DND-41 (cell line): ENCODE data around the gene DNM3.

Experiments used
- ATAC-seq: fragments of 200-7000 bp; cut with Tn5 transposase; 3 replicates; pipeline ENCODE4 v1.9.1; 2021; ENCODE audit warnings: low read depth; ENCODE audit not compliant: insufficient read depth
- DNase-seq: peaks from one replicate; pipeline ENCODE4 v3.0.0-alpha.2; 2020
- H2AFZ ChIP-seq: 2 replicates; pipeline ENCODE4 v1.6.0; 2012; ENCODE audit warnings: low read depth, low read length
- H3K27ac ChIP-seq: 2 replicates; pipeline ENCODE4 v1.5.1; 2012; ENCODE audit warnings: low read length, inconsistent platforms
- H3K27me3 ChIP-seq: fragments of 200-600 bp; sonication (generic); 2 replicates; pipeline ENCODE4 v1.6.0; 2012; ENCODE audit warnings: low read length, mild to moderate bottlenecking, inconsistent platforms; ENCODE audit not compliant: insufficient read depth, poor library complexity
- H3K36me3 ChIP-seq: 2 replicates; pipeline ENCODE4 v1.5.1; 2012; ENCODE audit warnings: low read length, inconsistent platforms; ENCODE audit not compliant: insufficient read depth
- H3K4me1 ChIP-seq: 2 replicates; pipeline ENCODE4 v1.5.1; 2012; ENCODE audit warnings: mild to moderate bottlenecking, low read length; ENCODE audit not compliant: insufficient read depth
- H3K4me2 ChIP-seq: 2 replicates; pipeline ENCODE4 v1.6.0; 2012; ENCODE audit warnings: mild to moderate bottlenecking, moderate library complexity, low read length, inconsistent platforms; ENCODE audit not compliant: insufficient read depth
- H3K4me3 ChIP-seq, 2 experiments: fragments of 200-600 bp in 1 of 2; shearing (Covaris generic) in 1 of 2; 2 replicates each; pipeline ENCODE4 v1.5.1; 2012 to 2016; ENCODE audit warnings: inconsistent platforms in 2 of 2, low read length in 2 of 2, mild to moderate bottlenecking in 2 of 2, low read depth in 1 of 2, moderate library complexity in 1 of 2
- H3K79me2 ChIP-seq: 2 replicates; pipeline ENCODE4 v1.6.0; 2012; ENCODE audit warnings: low read length, inconsistent platforms; ENCODE audit not compliant: insufficient read depth
- H3K9ac ChIP-seq: 2 replicates; pipeline ENCODE4 v1.6.0; 2012; ENCODE audit warnings: low read depth, mild to moderate bottlenecking, inconsistent platforms, low read length, moderate library complexity
- H3K9me3 ChIP-seq: 2 replicates; pipeline ENCODE4 v1.5.1; 2012; ENCODE audit warnings: low read length, moderate library complexity, mild to moderate bottlenecking, inconsistent platforms; ENCODE audit not compliant: insufficient read depth, severe bottlenecking
- H4K20me1 ChIP-seq: 2 replicates; pipeline ENCODE4 v1.6.0; 2012; ENCODE audit warnings: low read length; ENCODE audit not compliant: insufficient read depth
- EZH2 ChIP-seq: IDR thresholded peaks from 3 replicates; pipeline ENCODE4 v1.6.1; 2012; ENCODE audit warnings: borderline replicate concordance, low read depth, mild to moderate bottlenecking, moderate library complexity, low read length, inconsistent platforms; ENCODE audit not compliant: severe bottlenecking
- TF ChIP-seq, protein P1 (sequence below): IDR thresholded peaks from 2 replicates; pipeline ENCODE4 v1.5.1; 2012; ENCODE audit warnings: borderline replicate concordance, low read length, moderate library complexity, mild to moderate bottlenecking; ENCODE audit not compliant: poor library complexity, severe bottlenecking; ENCODE audit errors: extremely low read depth

The DNM3 gene

DNA sequence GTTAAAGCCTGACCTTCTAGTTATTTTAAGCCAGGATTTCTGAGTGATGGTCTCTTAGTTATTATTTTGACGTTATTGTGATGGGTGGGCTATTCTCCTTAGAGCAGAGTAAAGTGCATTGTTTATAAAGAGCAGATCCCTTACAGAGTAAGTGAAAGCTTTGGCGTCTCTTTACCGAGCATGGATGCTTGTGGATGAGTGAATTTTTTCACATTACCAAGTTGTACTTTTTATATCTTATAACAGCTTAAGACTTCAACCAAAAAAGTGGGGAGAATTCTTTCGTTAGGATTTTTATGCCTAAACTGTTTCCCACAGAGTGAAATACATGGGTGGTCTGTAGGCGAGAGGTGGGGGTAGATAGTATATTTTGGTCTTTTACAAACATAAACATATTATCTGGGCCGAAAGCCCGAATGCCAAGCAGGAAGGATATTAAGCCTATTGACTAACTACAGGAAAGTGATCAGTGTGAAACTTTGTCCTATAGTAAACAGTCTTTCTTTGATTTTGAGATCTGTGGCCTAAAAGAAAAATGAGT, 300.1 kb downstream of the DNM3 start:
- Histone ChIP-seq H2AFZ (no peak overlapping the region), H3K4me2 (no peak overlapping the region), H3K79me2 (no peaks in the 10 kb centered on the region), H3K4me3 (no peak overlapping the region), H3K9me3 (no peaks in the 10 kb centered on the region), H4K20me1 (no peaks in the 10 kb centered on the region), H3K36me3 (no peaks in the 10 kb centered on the region), H3K27ac (no peak overlapping the region), H3K27me3 (no peaks in the 10 kb centered on the region), H3K9ac (no peak overlapping the region), H3K4me1 (no peaks in the 10 kb centered on the region)
- ATAC-seq (no peak), DNase-seq (no peak)
- no peak for TF ChIP-seq EZH2
- TF ChIP-seq, protein P1, sequence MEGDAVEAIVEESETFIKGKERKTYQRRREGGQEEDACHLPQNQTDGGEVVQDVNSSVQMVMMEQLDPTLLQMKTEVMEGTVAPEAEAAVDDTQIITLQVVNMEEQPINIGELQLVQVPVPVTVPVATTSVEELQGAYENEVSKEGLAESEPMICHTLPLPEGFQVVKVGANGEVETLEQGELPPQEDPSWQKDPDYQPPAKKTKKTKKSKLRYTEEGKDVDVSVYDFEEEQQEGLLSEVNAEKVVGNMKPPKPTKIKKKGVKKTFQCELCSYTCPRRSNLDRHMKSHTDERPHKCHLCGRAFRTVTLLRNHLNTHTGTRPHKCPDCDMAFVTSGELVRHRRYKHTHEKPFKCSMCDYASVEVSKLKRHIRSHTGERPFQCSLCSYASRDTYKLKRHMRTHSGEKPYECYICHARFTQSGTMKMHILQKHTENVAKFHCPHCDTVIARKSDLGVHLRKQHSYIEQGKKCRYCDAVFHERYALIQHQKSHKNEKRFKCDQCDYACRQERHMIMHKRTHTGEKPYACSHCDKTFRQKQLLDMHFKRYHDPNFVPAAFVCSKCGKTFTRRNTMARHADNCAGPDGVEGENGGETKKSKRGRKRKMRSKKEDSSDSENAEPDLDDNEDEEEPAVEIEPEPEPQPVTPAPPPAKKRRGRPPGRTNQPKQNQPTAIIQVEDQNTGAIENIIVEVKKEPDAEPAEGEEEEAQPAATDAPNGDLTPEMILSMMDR, result no peak

GRCh38 chr1:172142324-172142723, 301.0 kb downstream of the DNM3 start:
- Histone ChIP-seq H4K20me1 (no peaks in the 10 kb centered on the region), H3K9me3 (no peaks in the 10 kb centered on the region), H3K9ac (no peak overlapping the region), H3K27me3 (no peaks in the 10 kb centered on the region), H3K4me1 (no peaks in the 10 kb centered on the region), H3K36me3 (no peaks in the 10 kb centered on the region), H3K4me2 (no peak overlapping the region), H3K79me2 (no peaks in the 10 kb centered on the region), H2AFZ (no peak overlapping the region), H3K27ac (no peak overlapping the region), H3K4me3 (no peak overlapping the region)
- TF ChIP-seq EZH2, result no peak
- TF ChIP-seq, protein P1, result no peak
- DNase-seq, result no peak
- ATAC-seq, result no peak

GRCh38 chr1:172143384-172144055, 302.2 kb downstream of the DNM3 start:
- Histone ChIP-seq H3K9me3 (no peaks in the 10 kb centered on the region), H4K20me1 (no peaks in the 10 kb centered on the region), H3K4me1 (no peaks in the 10 kb centered on the region), H3K4me3 (no peak overlapping the region), H3K9ac (no peak overlapping the region), H3K27me3 (peaks cover 4% of the 10 kb centered on the region), H3K36me3 (no peaks in the 10 kb centered on the region), H3K79me2 (no peaks in the 10 kb centered on the region), H2AFZ (no peak overlapping the region), H3K4me2 (no peak overlapping the region), H3K27ac (no peak overlapping the region)
- ATAC-seq (no peak), DNase-seq (no peak)
- TF ChIP-seq EZH2, result no peak

DNA sequence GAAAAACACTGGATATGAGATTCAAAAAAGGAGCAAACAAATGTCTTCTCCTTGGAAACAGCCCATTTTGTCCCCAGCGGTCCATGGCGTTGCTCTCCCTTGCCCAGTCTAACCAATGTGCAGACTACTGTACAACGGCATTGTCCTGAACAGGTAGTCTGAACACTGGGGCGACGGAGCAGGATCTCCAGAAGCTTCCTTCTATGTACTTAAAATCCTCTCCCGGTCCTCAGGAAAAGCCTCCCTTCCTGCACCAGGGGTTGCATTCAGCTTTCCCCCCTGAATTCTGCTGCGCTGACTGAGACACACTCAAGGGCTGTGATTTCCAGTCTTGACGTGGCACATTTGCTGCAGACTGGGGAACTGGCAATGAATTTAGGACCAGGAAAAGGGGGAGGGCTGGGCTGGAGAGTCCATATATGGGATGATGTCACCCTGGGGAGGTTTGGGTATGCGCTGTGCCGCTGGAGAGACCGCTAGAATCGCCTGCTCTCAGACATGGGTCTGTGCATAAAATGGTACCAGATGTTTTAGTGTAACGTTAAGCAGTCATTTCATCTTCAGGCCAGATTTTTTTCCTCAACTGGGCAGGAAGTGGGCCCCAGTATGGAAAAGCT, 303.3 kb downstream of the DNM3 start:
- H3K79me2 ChIP-seq, result no peaks in the 10 kb centered on the region
- H3K4me3 ChIP-seq, result no peak overlapping the region
- H3K36me3 ChIP-seq, result no peaks in the 10 kb centered on the region
- H3K9me3 ChIP-seq, result no peaks in the 10 kb centered on the region
- H3K9ac ChIP-seq, result no peak overlapping the region
- H2AFZ ChIP-seq, result no peak overlapping the region
- H3K4me2 ChIP-seq, result no peak overlapping the region
- DNase-seq (no peak), ATAC-seq (no peak)
- no peaks in the 10 kb centered on the region for H3K4me1 ChIP-seq
- TF ChIP-seq EZH2, result no peak
- TF ChIP-seq, protein P1, result no peak
- H4K20me1 ChIP-seq, result no peaks in the 10 kb centered on the region
- H3K27ac ChIP-seq, result no peak overlapping the region
- H3K27me3 ChIP-seq, result peaks cover 4% of the 10 kb centered on the region
